Dermis microvascular lymphatic vessel endothelial cell (primary cell): ENCODE measurements around the gene CLCN2. TPM values are rescaled to one million over a fixed set of nuclear protein-coding genes. Genes with fewer than 3 reads are reported as not detected.
"Not testable (repeated sequence)": the region's sequence is repeated elsewhere in the genome, so short reads cannot be mapped to it uniquely, and the experiment has no call there.

Experiments used
- DNase-seq, 2 donors: peaks; one replicate each; pipeline versions ENCODE4 v3.0.0 to v3.0.0-alpha.2; 2010; ENCODE audit warnings: low read depth in 2 of 2
- total RNA-seq: library from RNA; depleted of rRNA; stranded (reverse); fragments of >200 nt; gene quantifications from 2 replicates; pipeline ENCODE4 v1.2.1, GENCODE V29; 2014

Gene CLCN2
- total RNA-seq, 1 donor from 2014 or later = 2.3 TPM

DNA sequence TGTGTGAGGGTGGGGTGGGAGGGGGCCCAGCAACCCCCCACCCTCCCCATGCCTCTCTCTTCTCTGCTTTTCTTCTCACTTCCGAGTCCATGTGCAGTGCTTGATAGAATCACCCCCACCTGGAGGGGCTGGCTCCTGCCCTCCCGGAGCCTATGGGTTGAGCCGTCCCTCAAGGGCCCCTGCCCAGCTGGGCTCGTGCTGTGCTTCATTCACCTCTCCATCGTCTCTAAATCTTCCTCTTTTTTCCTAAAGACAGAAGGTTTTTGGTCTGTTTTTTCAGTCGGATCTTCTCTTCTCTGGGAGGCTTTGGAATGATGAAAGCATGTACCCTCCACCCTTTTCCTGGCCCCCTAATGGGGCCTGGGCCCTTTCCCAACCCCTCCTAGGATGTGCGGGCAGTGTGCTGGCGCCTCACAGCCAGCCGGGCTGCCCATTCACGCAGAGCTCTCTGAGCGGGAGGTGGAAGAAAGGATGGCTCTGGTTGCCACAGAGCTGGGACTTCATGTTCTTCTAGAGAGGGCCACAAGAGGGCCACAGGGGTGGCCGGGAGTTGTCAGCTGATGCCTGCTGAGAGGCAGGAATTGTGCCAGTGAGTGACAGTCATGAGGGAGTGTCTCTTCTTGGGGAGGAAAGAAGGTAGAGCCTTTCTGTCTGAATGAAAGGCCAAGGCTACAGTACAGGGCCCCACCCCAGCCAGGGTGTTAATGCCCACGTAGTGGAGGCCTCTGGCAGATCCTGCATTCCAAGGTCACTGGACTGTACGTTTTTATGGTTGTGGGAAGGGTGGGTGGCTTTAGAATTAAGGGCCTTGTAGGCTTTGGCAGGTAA is 15.9 kb downstream of the CLCN2 start:
- DNase-seq = peak in 1 of 2 donors; percentile 74

DNA sequence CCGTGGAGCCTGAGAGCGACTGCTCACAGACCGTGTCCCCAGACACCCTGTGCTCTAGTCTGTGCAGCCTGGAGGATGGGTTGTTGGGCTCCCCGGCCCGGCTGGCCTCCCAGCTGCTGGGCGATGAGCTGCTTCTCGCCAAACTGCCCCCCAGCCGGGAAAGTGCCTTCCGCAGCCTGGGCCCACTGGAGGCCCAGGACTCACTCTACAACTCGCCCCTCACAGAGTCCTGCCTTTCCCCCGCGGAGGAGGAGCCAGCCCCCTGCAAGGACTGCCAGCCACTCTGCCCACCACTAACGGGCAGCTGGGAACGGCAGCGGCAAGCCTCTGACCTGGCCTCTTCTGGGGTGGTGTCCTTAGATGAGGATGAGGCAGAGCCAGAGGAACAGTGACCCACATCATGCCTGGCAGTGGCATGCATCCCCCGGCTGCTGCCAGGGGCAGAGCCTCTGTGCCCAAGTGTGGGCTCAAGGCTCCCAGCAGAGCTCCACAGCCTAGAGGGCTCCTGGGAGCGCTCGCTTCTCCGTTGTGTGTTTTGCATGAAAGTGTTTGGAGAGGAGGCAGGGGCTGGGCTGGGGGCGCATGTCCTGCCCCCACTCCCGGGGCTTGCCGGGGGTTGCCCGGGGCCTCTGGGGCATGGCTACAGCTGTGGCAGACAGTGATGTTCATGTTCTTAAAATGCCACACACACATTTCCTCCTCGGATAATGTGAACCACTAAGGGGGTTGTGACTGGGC is 16.7 kb downstream of the CLCN2 start:
- DNase-seq = no peak

DNA sequence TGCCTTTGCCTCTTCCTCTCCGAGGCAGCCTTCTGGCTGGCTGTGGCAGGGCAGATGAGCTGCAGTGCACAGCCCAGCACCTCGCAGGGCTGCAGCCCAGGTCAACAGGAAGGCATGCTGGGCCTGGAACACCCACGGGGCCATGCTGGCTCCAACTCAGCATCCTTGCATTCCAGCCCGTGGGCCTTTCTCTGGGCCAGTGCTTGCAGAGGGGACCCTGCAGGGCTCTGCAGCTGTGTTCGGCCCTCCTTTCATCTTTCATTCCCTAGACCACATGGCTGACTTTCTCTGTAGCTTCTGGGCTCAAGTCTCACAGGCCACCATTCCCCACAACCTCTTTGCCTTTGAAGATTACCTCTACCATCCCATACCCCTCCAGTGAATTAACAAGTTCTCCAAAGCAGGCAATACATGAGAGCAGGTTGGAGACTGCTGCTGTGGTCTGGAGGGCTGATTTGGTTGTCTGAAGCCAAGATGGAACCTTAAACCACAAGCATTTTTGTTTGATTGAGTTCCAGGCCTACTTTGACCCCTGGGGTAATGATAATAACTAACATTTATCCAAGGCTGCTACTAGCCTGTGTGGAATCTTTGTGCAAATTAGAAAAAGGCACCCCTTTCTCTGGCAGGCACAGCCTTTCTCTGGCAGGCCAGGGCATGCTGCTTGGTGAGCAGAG is 18.1 kb downstream of the CLCN2 start:
- DNase-seq = no peak

DNA sequence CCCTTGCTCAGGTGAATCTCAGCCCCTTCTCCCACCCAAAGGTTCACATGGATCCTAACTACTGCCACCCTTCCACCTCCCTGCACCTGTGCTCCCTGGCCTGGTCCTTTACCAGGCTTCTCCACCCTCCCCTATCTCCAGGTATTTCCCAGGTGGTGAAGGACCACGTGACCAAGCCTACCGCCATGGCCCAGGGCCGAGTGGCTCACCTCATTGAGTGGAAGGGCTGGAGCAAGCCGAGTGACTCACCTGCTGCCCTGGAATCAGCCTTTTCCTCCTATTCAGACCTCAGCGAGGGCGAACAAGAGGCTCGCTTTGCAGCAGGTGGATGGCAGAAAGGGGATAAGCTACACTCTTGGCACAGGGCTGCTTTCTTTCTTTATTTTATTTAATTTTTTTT is 19.5 kb downstream of the CLCN2 start:
- DNase-seq = no peak

DNA sequence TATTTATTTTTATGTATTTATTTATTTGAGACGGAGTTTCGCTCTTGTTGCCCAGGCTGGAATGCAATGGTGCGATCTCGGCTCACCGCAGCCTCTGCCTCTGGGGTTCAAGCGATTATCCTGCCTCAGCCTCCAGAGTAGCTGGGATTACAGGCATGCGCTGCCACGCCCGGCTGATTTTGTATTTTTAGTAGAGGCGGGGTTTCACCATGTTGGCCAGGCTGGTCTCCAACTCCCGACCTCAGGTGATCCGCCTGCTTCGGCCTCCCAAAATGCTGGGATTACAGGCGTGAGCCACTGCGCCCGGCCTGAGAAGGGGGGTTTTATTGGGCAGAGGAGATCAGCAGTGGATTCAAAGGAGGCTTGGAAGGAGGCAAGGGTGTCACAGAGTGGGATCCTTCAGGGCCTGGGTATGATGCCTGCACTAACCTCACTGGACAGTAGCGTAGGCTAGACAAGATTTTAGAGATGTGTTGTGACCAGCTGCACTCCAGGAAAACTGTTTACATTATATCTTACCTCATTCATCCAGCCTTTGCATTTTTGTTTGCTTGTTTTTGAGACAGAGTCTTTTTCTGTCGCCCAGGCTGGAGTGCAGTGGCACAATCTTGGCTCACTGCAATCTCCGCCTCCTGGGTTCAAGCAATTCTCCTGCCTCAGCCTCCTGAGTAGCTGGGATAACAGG is 21.8 kb downstream of the CLCN2 start:
- not testable (repeated sequence) for DNase-seq

DNA sequence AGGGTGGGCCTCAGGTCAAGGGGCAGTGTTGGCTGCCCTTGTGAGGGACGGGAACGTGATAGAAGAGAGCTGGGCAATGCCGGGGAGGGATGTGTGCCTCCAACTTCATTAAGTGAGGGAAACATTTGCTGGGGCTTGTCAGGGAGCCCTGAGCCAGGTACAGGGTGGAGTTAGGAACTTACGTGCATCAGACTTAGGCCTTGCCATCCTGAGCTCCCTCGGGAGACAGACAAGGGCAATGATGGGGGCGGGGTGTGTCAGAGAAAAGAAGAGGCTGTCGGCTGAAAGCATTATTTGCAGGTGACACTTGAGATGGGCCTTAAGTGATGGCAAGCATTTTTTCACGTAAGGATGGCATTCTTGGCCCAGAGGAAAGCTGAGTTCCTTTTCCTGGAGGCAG is 22.4 kb downstream of the CLCN2 start:
- DNase-seq = no peak

DNA sequence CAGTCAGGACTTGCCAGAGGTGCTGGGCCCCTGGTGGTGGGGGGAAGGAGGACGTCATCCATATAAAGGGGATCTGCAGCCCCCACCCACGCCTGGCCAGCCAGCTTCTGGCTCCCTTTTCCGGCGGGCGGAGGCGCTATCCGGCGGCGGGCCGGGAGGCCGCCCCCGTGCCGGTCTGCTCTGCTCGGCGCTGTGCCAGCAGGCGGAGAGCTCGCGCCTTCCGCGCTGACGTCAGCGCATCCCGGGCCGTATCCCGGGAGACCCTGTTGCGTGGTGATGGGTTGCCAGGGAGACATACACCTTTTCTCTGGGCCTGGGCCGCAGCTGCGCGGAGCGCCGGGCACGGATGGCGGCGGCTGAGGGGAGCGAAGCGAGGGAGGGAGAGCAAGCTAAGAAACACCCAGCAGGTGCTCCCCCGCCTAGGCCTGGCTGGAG is 22.9 kb downstream of the CLCN2 start:
- peak in 1 of 2 donors; percentile 86 for DNase-seq

DNA sequence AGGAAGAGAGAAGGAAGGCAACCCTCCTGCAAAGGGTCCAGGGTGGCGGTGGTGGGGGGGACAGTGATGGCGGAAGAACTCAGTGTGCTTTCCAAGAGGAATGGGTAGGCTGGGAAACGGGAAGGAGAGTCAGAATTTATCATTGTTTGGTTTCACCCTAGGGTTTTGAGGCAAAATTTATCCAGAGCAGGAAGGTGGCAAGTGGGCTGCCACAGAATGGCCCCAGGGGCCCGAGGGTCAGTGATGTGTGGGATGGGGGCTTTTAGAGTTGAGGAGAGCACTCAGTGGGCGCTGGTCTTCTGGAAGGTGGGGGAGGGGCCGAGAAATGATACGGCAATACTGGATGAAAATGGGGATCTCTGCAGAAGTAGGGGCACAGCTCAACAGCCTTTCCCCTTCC is 23.4 kb downstream of the CLCN2 start:
- no peak for DNase-seq

DNA sequence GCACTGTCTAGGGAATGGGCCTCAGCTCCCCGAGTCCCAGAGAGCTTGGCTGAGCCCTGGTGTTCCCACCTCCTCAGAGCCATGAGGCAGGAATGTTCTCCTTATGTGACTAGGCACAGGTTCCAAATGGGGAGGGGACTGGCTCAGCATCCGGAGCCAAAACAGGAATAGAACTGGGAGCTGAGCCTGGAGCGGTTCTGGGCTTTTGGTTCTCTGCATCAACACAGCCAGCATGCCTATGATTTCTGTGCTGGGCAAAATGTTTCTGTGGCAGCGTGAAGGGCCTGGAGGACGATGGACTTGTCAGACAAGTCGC is 24.0 kb downstream of the CLCN2 start, which contains the start of gene FAM131A:
Gene FAM131A, plus strand, starts transcription at position 202 of the 316 bp plus-strand sequence. Its CDS starts 31 bp downstream, at position 233.
- DNase-seq = peak in 1 of 2 donors; percentile 21

DNA sequence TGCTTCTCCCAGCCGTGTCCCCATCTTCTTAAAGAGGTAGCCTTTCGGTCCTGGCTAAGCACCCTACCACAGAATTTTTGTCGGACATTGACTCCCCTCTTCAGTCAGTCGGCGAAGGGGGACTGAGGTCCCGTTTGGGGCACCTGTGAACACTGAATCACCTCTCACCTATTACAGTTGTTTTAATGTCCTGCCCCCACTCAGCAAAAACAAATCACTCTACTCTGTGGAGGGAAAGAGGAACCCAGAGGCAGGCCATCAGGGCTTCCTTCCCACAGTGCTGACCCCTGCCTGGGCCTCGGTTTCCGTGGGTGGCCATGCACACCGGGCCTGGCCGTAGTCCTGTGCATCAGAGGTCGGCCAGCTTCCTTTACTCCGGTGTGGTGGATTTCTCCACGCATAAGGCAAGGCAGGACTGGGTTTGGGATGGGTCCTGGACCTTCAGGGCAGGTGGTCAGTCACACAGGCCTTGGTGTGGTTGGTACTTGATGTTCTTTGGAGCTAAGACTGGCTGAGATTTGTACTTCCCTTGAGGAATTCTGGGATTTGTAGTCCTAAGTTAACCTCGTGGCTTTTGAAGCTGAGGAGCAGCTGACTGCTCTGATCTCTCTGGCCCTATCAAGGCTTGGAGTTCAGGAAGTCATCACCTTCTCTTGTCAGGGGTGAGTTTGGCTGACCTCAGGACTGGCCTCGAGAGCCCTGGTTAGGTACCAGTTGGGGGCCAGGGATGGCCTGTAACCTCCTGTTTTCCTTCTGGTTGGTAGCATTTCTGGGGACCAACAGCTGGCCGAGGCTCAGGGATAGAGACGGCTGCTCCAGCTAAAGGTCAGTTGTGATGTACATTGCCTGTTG is 24.6 kb downstream of the CLCN2 start:
- peak in 1 of 2 donors; percentile 67 for DNase-seq

DNA sequence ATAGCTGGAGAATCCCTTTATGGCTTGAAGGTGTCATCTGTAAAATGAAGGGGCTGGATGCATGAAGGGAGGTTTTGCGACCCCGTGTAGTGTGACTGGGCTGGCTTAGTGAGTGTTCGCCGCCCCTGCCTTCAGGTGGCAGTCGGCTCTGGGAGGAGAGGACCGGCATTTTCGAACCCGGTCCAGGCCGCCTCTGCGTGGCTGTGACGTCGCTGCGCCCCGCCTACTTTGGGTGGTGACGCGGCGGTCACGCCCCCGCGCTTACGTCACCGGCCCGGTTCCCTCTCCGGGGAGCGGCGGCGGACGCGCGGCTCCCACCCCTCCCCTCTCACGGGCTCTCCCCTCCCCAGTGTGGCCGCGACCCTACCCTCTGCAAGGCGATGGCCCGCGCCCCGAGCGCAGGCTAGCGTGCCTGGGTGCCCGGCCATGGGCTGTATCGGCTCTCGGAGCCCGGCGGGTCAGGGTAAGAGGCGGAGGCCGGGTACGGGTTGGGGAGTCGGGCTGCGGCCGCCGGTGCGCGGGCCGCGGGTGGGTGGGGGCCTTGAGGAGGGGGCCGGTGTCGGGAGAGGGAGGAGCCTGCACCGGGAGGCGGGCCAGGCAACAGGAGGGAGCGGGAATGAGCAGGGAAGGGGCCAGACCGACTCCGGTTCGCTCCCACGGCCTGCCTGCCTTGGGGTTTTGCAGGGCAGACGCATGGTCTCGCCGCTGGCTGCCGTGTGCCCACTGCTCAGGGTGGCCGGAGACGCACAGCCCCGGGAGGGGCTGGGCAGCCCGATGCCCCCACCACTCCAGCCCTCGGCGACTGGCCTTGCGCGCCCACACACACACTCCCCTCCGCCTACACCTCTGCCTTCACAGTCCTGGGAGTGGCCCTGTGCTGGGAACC is 25.5 kb downstream of the CLCN2 start:
- peak; percentile 48 to 80 for DNase-seq

DNA sequence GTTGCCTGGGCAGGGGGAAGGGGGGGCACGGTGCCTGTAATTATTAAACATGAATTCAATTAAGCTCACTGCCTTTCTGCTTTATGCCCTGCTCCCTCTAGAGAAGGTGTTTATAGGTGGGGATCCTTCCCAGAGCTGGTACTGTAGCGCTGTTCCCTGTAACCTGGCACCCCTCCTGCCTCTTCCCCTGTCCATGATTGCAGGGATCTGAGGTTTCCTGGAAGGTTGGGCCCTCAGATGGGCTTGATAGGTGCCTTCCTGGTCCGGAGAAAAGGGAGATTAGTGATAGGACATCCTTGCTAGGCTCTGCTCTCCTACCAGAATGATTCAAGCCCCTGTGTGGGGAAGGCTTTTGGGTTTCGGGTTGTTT is 26.1 kb downstream of the CLCN2 start:
- no peak for DNase-seq

DNA sequence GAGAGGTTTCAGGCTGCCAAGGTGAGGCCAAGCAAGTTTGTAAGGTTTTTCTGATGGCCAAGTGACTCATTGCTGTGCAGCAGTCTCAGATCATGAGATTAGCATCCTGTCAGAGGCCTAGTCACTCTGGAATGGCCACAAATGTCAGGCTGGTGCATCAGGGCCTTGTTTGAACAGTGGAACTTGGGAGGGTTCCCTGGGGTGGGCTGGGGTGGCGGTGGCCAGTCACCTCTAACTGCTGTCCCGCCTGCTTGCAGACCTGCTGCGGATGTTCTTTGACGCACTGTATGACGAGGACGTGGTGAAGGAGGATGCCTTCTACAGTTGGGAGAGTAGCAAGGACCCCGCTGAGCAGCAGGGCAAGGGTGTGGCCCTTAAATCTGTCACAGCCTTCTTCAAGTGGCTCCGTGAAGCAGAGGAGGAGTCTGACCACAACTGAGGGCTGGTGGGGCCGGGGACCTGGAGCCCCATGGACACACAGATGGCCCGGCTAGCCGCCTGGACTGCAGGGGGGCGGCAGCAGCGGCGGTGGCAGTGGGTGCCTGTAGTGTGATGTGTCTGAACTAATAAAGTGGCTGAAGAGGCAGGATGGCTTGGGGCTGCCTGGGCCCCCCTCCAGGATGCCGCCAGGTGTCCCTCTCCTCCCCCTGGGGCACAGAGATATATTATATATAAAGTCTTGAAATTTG is 26.8 kb downstream of the CLCN2 start:
- peak in 1 of 2 donors; percentile 79 for DNase-seq

DNA sequence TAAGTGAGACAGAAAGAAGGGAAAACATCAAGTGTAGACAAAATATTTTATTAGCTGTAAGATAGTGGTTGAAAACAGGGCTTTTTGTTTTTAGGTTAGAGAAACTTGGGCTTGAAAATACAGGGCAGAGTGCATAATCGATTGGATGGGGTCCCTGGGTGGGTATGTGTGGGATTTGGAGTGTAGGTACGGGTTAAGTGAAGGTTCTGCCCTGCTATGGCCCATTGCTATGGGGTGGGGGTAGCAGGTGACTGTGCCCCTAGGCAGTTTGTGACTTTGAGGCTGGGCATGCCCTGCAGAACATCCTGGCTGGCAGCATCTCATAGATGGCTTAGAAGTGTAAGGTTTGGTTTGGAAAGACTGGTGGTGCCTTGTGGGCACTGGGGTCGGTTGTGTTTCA is 27.7 kb downstream of the CLCN2 start:
- no peak for DNase-seq

DNA sequence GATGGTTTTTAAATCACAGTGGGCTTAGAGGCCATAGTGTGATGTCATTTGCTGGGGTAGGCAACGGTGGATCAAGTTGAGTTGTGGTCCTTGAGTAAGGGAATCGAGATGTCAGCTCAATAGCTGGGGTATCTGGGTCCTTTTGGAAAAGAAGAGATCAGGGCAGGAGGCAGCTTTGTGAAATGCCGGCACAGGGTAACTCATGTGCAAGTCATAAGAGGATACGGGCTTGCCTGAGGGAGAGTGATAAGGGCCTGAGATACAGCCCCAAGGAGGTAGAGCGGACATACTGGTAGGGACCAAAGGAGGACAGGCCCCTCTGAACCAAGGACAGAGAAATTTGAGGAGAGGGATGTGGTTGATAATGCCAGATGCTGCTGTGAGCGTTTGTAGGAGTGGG is 28.2 kb downstream of the CLCN2 start:
- no peak for DNase-seq

DNA sequence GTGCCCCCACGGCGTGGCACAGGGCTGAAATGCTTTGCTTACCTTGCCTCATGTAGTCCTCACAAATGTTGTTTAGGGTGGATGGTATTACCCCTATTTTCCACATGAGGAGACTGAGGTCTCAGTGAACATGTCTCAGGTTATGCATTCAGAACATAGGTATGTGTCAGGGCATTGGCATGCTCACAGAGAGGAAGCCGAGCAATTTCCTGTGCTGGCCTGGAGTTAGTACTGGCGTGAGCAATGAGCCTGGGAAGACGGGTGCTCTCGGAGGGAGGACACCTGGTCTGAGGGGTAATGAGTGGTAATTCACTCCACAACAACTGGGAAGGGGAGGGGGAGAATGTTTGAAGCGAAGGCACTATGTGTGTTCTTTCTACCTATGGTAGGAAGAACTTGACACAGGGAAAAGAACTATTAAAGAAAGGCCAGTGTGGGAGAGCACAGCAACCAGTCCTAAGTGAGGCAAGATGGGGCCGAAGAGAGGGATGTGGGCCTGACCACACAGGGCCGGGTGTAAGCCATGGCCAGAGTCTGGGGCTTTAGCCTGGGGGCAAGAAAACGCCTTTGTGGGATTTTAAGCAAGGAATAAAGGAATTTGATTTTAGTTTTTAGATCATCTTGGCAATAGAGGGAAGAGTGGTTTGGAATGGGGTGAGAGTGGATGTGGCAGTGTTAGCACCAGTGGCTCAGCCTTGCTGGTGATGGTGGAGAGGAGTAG is 28.9 kb downstream of the CLCN2 start:
- DNase-seq = peak; percentile 76 to 97

DNA sequence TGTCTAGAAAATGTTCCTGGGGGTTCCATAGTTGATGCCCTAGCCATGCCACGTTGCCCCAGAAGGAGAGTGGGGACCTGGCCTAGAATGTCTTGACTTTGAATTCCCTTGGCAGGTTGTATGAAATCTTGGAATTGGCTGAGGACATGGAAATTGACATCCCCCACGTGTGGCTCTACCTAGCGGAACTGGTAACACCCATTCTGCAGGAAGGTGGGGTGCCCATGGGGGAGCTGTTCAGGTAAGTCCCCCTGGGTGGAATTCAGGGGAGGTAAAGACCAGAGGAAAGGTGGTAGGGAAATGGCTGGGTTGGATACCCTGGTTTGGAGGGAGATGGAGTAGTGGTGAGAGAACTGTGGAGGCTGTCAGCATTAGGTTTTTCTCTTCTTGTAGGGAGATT is 32.9 kb downstream of the CLCN2 start:
- DNase-seq = no peak

DNA sequence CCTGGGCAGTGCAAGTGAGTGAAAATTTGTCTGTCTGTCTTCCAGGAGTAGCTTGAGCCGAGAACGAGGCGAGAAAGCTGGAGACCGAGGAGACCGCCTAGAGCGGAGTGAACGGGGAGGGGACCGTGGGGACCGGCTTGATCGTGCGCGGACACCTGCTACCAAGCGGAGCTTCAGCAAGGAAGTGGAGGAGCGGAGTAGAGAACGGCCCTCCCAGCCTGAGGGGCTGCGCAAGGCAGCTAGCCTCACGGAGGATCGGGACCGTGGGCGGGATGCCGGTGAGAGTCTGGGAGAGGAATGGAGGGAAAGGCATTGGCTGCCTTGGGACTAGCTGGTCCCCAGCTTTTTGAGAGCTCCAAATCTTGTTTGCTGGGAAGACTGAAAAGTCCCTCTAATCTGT is 34.2 kb downstream of the CLCN2 start:
- no peak for DNase-seq
